C4-2B (cell line): ENCODE results near the gene VPS13A.
"Not testable (repeated sequence)": the region's sequence is repeated elsewhere in the genome, so short reads cannot be mapped to it uniquely, and the experiment has no call there.

Experiments
- CTCF ChIP-seq: fragments of 450-650 bp; conservative IDR thresholded peaks from 2 replicates; pipeline ENCODE4 v1.5.1; 2017; ENCODE audit warnings: mild to moderate bottlenecking
- ZFX ChIP-seq: fragments of 450-650 bp; IDR thresholded peaks from 2 replicates; pipeline ENCODE4 v1.6.1; 2017

- not testable (repeated sequence) for TF ChIP-seq CTCF, ZFX
These were observed 221.2 kb downstream of the VPS13A start for GRCh38 chr9:77398581-77398980.
